CD4-positive, alpha-beta T cell (primary cell): ENCODE data around the gene CFAP119. TPM values are rescaled to one million over a fixed set of nuclear protein-coding genes. Genes with fewer than 3 reads are reported as not detected.

ENCODE experiments used
- ATAC-seq: fragments of 200-7000 bp; cut with Tn5 transposase; one replicate; pipeline ENCODE4 v1.10.0; 2022; ENCODE audit warnings: mild to moderate bottlenecking; ENCODE audit not compliant: poor library complexity
- CTCF ChIA-PET: fragments of 350-600 bp; sonication (Branson Sonifier 250); formaldehyde crosslinking; loops from one replicate; lab custom pipeline; 2021; ENCODE audit warnings: antibody characterized with exemption, inconsistent platforms; lab: Charles Lee
- POLR2A ChIA-PET: fragments of 350-600 bp; sonication (Branson Sonifier 250); formaldehyde crosslinking; loops from one replicate; lab custom pipeline; 2021; ENCODE audit warnings: antibody characterized with exemption, inconsistent platforms; lab: Charles Lee
- DNase-seq, 14 experiments: peaks; one replicate each; pipeline ENCODE4 v3.0.0-alpha.2; 2013 to 2020; ENCODE audit warnings: mixed read lengths in 2 of 14
- H3K27ac ChIP-seq, 2 donors: one replicate each; pipeline versions ENCODE4 v1.5.1 to v1.7.0; 2013; ENCODE audit warnings: low read length in 2 of 2, low read depth in 1 of 2, mild to moderate bottlenecking in 1 of 2
- H3K27me3 ChIP-seq, 2 experiments: 1 replicate in 1 of 2; 2 replicates in 1 of 2; pipeline versions ENCODE4 v1.6.1 to v1.7.0; 2013; ENCODE audit warnings: low read length in 2 of 2, control low read depth in 1 of 2, mild to moderate bottlenecking in 1 of 2, moderate library complexity in 1 of 2; ENCODE audit not compliant: insufficient read depth in 2 of 2, control insufficient read depth in 1 of 2
- H3K36me3 ChIP-seq: one replicate; pipeline ENCODE4 v1.6.1; 2013; ENCODE audit warnings: low read length, control low read depth; ENCODE audit not compliant: insufficient read depth
- H3K4me1 ChIP-seq: one replicate; pipeline ENCODE4 v1.6.1; 2013; ENCODE audit warnings: low read length, control low read depth; ENCODE audit not compliant: insufficient read depth
- H3K4me3 ChIP-seq: one replicate; pipeline ENCODE4 v1.5.1; 2013; ENCODE audit warnings: mild to moderate bottlenecking, low read length, moderate library complexity
- H3K9me3 ChIP-seq, 2 experiments: 1 replicate in 1 of 2; 2 replicates in 1 of 2; pipeline versions ENCODE4 v1.6.1 to v1.7.0; 2013; ENCODE audit warnings: low read length in 2 of 2, mild to moderate bottlenecking in 2 of 2, control low read depth in 1 of 2, moderate library complexity in 1 of 2; ENCODE audit not compliant: control insufficient read depth in 1 of 2, insufficient read depth in 1 of 2
- H3K27ac Mint-ChIP-seq: one replicate; pipeline ENCODE4 v1.8.0; 2020; ENCODE audit warnings: mixed read lengths
- H3K27me3 Mint-ChIP-seq: one replicate; pipeline ENCODE4 v1.8.0; 2021; ENCODE audit warnings: mixed read lengths
- H3K36me3 Mint-ChIP-seq: one replicate; pipeline ENCODE4 v1.8.0; 2021; ENCODE audit warnings: low read depth, mixed read lengths
- H3K4me1 Mint-ChIP-seq: one replicate; pipeline ENCODE4 v1.8.0; 2021; ENCODE audit warnings: low read depth, mixed read lengths
- H3K4me3 Mint-ChIP-seq: one replicate; pipeline ENCODE4 v1.8.0; 2020; ENCODE audit warnings: mild to moderate bottlenecking, mixed read lengths
- H3K9me3 Mint-ChIP-seq: one replicate; pipeline ENCODE4 v1.8.0; 2020; ENCODE audit warnings: mixed read lengths
- intact Hi-C, 2 experiments: fragments of 100-400 bp; cut with DNase I in 1 of 2; cut with micrococcal nuclease in 1 of 2; formaldehyde crosslinking; loops; one replicate each; pipeline versions ENCODE4 v1.15.1 to v1.9.0; 2023 to 2025; cut with DNase I, micrococcal nuclease
- total RNA-seq, 174 experiments: library from RNA in 2 of 174; stranded (reverse) in 2 of 174; gene quantifications; one replicate each; pipeline ENCODE4 v1.2.3 and lab custom pipeline; 2021 to 2026
- TF ChIP-seq, protein P1 (sequence below): fragments of 200-600 bp; IDR thresholded peaks from one replicate; pipeline ENCODE4 v1.8.0; 2022; ENCODE audit warnings: antibody characterized with exemption, mild to moderate bottlenecking

Gene CFAP119
- total RNA-seq, 2 experiments from 2014 or later = 1.7 to 2.2 TPM

DNA sequence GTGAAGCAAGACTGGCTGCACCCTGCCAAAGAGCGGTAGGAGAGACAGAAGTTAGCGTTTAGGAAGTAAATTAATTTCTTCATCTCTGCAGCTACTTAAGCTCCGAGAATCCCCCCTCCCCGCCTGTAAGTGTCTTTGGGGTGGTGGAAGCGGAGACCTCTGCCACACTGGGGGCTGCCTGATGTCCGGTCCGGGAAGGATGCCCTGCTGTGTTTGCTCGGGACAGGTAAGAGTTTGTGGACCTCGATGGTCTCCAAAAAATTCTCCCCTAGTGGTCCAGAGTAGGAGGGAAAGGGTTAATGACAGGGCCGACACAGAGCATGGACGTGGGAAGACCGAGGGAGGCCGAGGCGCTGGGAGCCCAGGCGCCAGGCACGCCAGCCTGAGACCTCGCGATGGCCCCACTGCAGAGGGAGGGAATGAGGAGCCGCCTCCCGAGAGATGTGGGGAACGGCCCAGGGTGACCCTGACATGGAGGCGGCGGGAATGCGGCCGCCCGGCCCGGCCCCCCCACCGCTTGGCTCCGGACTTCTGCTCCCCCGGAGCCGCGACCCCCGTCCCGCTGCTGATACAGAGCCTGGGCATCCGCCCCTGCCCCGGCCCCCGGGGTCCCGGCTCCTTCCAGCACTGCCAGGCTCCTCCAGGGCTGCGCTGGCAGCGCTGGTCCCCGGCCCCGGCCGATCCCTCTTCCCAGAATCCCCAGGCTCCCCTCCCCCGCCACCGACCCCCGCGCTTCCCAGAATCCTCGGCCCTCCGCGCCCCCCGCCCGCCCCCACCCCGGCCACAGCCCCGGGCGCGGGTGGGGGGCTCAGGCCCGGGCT is 24.5 kb upstream of the CFAP119 start:
- Histone ChIP-seq H3K4me1 (peaks cover 20% of the 10 kb centered on the region), H3K4me3 (peak overlapping the region; percentile 85), H3K9me3 (no peaks in the 10 kb centered on the region), H3K27me3 (peaks cover 7 to 17% of the 10 kb centered on the region in 2 experiments), H3K36me3 (no peaks in the 10 kb centered on the region), H3K27ac (no peak overlapping the region)
- ChIA-PET CTCF (no interaction called here), POLR2A (interaction anchor here (2.5 kb wide), 1 partner anchor 19 kb away, joined by 23 read pairs; no protein-coding TSS in a partner anchor)
- peaks cover 5% of the 10 kb centered on the region for H3K27me3 Mint-ChIP-seq
- ATAC-seq = peak; percentile 53
- peaks cover 21% of the 10 kb centered on the region for H3K4me1 Mint-ChIP-seq
- H3K9me3 Mint-ChIP-seq = no peaks in the 10 kb centered on the region
- peak in 2 of 14 experiments; percentile 20 to 35 for DNase-seq
- intact Hi-C loops = no loop called here
- peak overlapping the region; percentile 82 for H3K4me3 Mint-ChIP-seq
- H3K27ac Mint-ChIP-seq = no peak overlapping the region
- TF ChIP-seq, protein P1, sequence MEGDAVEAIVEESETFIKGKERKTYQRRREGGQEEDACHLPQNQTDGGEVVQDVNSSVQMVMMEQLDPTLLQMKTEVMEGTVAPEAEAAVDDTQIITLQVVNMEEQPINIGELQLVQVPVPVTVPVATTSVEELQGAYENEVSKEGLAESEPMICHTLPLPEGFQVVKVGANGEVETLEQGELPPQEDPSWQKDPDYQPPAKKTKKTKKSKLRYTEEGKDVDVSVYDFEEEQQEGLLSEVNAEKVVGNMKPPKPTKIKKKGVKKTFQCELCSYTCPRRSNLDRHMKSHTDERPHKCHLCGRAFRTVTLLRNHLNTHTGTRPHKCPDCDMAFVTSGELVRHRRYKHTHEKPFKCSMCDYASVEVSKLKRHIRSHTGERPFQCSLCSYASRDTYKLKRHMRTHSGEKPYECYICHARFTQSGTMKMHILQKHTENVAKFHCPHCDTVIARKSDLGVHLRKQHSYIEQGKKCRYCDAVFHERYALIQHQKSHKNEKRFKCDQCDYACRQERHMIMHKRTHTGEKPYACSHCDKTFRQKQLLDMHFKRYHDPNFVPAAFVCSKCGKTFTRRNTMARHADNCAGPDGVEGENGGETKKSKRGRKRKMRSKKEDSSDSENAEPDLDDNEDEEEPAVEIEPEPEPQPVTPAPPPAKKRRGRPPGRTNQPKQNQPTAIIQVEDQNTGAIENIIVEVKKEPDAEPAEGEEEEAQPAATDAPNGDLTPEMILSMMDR = no peak
- H3K36me3 Mint-ChIP-seq = no peaks in the 10 kb centered on the region

DNA sequence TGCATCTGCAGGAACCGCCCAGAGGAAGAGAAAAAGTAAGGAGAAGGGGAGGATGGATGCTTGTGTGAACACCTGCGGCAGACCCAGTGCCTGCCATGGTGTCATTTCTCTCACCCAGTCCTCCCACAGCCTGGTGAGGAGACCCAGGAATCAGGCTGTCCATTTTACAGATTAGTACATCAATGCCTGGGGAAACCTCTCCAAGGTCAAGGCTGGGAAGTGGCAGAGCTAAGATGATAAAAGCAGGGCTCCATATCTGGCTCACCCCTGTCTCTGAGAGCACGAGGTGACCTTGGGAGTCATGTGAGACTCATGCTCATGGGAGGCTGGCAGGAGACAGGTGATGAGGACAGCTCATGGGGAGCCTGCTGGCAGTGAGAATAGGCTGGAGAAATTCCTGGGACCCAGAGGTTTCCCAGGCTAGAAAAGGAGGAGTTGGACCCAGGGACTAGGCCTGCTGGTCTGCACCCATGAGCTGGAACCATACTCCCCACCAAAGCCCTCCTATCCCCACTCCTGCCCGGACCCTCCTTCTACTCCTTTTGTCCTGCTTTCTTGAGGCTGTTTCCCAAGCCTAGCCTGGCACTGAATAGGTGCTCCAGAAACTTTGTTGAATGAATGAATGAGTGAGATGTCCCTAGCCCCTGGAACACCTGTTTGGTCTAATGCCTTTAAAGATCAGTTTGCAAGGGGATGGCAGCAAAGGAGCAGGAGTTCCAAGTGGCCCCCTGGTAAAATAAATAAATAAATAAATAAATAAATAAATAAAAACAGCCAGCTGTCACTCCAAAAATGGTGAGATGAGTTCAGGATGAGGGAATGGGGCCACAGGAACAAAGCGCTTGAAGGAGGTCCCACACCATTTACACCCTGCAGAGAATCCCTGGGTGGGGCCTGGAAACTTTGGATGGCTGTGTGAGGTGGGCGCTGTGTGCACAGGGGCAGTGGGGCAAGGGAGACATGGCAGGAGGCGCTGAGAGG is 23.6 kb upstream of the CFAP119 start:
- Histone ChIP-seq H3K4me1 (peaks cover 20% of the 10 kb centered on the region), H3K4me3 (no peak overlapping the region), H3K27me3 (peaks cover 7 to 17% of the 10 kb centered on the region in 2 experiments), H3K9me3 (no peaks in the 10 kb centered on the region), H3K36me3 (no peaks in the 10 kb centered on the region), H3K27ac (no peak overlapping the region)
- no peak for ATAC-seq
- intact Hi-C loops = no loop called here
- no peak overlapping the region for H3K27ac Mint-ChIP-seq
- H3K27me3 Mint-ChIP-seq = peaks cover 5% of the 10 kb centered on the region
- H3K9me3 Mint-ChIP-seq = no peaks in the 10 kb centered on the region
- H3K4me3 Mint-ChIP-seq = peak overlapping the region; percentile 82
- POLR2A ChIA-PET = no interaction called here
- no peaks in the 10 kb centered on the region for H3K36me3 Mint-ChIP-seq
- TF ChIP-seq, protein P1 = no peak
- no peak for DNase-seq
- CTCF ChIA-PET = no interaction called here
- H3K4me1 Mint-ChIP-seq = peaks cover 21% of the 10 kb centered on the region

DNA sequence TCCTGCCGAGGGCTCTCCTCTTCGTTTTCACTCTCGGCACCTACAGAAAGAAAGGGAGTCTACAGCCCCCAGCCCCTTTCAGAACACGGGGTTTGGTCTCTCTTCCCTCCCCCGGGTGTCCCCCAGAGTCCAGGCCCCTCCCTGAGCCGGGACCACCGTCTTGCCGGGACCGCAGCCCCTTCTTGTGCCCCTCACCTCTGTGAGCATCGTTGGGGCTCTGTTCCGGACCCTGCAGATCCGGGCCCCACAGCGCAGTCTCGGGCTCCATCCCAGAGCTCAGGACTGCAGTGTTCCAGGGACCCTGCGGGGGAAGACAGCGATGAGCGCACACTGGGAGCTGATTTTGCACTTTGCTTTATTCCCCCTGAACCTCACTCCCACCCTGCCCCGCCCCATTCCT is 22.4 kb upstream of the CFAP119 start:
- H3K27ac Mint-ChIP-seq = no peak overlapping the region
- ATAC-seq (no peak), DNase-seq (peak in 1 of 14 experiments; percentile 13)
- H3K9me3 Mint-ChIP-seq = no peaks in the 10 kb centered on the region
- Histone ChIP-seq H3K27me3 (peaks cover 7 to 17% of the 10 kb centered on the region in 2 experiments), H3K4me1 (peaks cover 20% of the 10 kb centered on the region), H3K36me3 (no peaks in the 10 kb centered on the region), H3K27ac (no peak overlapping the region), H3K4me3 (no peak overlapping the region), H3K9me3 (no peaks in the 10 kb centered on the region)
- intact Hi-C loops = no loop called here
- TF ChIP-seq, protein P1 = no peak
- H3K4me1 Mint-ChIP-seq = peaks cover 21% of the 10 kb centered on the region
- ChIA-PET POLR2A (no interaction called here), CTCF (no interaction called here)
- H3K27me3 Mint-ChIP-seq = peaks cover 5% of the 10 kb centered on the region
- no peak overlapping the region for H3K4me3 Mint-ChIP-seq
- H3K36me3 Mint-ChIP-seq = no peaks in the 10 kb centered on the region
